Measurements from ENCODE around the gene CSN3.

DNA sequence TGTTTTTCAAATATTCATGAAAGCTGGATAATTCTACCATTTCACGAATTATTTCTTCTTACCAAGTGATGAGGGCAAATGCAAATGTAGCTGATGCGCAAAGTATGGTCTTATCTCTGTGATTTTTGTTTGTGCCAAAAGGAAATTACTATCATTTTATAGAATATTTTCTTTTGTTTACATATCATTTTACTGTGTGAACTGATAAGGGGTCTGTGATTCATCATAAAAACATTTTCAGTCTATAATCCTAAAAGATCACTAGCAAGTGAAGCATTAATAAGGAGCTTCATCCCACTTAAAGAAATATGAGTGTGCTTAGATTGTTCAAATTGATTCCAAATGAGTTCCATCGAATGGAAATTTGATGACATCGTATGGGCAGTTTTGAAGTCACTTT is 694 bp downstream of the CSN3 start:
- TF ChIP-seq TAF1 (IDR thresholded peaks at IDR 0.05; ENCODE audit: low read depth) (no peak), CREB1 (IDR thresholded peaks at IDR 0.05; ENCODE audit: low read depth) (no peak), YY1 (IDR thresholded peaks at IDR 0.05; ENCODE audit: low read depth) (no peak), EGR1 (IDR thresholded peaks at IDR 0.05) (no peak), NFIC (IDR thresholded peaks at IDR 0.05) (no peak), RAD21 (IDR thresholded peaks at IDR 0.05; ENCODE audit: low read depth) (no peak), CEBPB (IDR thresholded peaks at IDR 0.05) (no peak), TCF12 (IDR thresholded peaks at IDR 0.05; ENCODE audit: low read depth) (no peak), EP300 (IDR thresholded peaks at IDR 0.05; ENCODE audit: borderline replicate concordance) (no peak), FOXM1 (IDR thresholded peaks at IDR 0.05; ENCODE audit: borderline replicate concordance, low read depth) (no peak)
- TF ChIP-seq, protein P1, sequence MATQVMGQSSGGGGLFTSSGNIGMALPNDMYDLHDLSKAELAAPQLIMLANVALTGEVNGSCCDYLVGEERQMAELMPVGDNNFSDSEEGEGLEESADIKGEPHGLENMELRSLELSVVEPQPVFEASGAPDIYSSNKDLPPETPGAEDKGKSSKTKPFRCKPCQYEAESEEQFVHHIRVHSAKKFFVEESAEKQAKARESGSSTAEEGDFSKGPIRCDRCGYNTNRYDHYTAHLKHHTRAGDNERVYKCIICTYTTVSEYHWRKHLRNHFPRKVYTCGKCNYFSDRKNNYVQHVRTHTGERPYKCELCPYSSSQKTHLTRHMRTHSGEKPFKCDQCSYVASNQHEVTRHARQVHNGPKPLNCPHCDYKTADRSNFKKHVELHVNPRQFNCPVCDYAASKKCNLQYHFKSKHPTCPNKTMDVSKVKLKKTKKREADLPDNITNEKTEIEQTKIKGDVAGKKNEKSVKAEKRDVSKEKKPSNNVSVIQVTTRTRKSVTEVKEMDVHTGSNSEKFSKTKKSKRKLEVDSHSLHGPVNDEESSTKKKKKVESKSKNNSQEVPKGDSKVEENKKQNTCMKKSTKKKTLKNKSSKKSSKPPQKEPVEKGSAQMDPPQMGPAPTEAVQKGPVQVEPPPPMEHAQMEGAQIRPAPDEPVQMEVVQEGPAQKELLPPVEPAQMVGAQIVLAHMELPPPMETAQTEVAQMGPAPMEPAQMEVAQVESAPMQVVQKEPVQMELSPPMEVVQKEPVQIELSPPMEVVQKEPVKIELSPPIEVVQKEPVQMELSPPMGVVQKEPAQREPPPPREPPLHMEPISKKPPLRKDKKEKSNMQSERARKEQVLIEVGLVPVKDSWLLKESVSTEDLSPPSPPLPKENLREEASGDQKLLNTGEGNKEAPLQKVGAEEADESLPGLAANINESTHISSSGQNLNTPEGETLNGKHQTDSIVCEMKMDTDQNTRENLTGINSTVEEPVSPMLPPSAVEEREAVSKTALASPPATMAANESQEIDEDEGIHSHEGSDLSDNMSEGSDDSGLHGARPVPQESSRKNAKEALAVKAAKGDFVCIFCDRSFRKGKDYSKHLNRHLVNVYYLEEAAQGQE (IDR thresholded peaks at IDR 0.05; ENCODE audit: low read depth) = no peak
- TF ChIP-seq, protein P2, sequence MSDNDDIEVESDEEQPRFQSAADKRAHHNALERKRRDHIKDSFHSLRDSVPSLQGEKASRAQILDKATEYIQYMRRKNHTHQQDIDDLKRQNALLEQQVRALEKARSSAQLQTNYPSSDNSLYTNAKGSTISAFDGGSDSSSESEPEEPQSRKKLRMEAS (IDR thresholded peaks at IDR 0.05) = no peak

Measured in Ishikawa (cell line).